ENCODE data around the gene PI4K2B. TPM values are rescaled to one million over a fixed set of nuclear protein-coding genes. Genes with fewer than 3 reads are reported as not detected.
"Not testable (repeated sequence)": the region's sequence is repeated elsewhere in the genome, so short reads cannot be mapped to it uniquely, and the experiment has no call there.

Gene PI4K2B
- total and polyA plus RNA-seq, 2 of the 13 experiments (the other 11 are each of a cell fraction or from before 2014, with no cell fraction given): 6.9 to 25.8 TPM

GRCh38 chr4:25321703-25322102 is 87.9 kb downstream of the PI4K2B start (continued):
- TF ChIP-seq HDAC6 (IDR thresholded peaks at IDR 0.05; ENCODE audit: low read depth, low read length) (no peak), HNF1B (CRISPR knock-in tag; IDR thresholded peaks at IDR 0.05) (no peak)

GRCh38 chr4:25328463-25328862 is 94.6 kb downstream of the PI4K2B start:
- H2AFZ ChIP-seq (ENCODE audit: low read length); H3K9ac ChIP-seq (ENCODE audit: insufficient read depth, low read depth, low read length); H3K79me2 ChIP-seq (ENCODE audit: insufficient read depth, low read length); H3K4me2 ChIP-seq (ENCODE audit: low read depth, low read length); H3K27me3 ChIP-seq (ENCODE audit: control insufficient read depth in 1 of 2, insufficient read depth in 2 of 2, low read length in 2 of 2); DNase-seq (ENCODE audit: low spot score); in situ Hi-C loops (cut with HindIII; ENCODE audit: extremely low pct_ligation_motif_present, low pct_unique_long_range_greater_than_20kb); intact Hi-C loops (cut with micrococcal nuclease; ENCODE audit: unreplicated experiment); H3K36me3 ChIP-seq (replicated peaks in 1 of 2; ENCODE audit: control insufficient read depth in 1 of 2, insufficient read depth in 2 of 2, low read length in 2 of 2); H3K4me3 ChIP-seq (replicated peaks in 1 of 3; ENCODE audit: insufficient read depth in 1 of 3, low read depth in 2 of 3, low read length in 3 of 3); POLR2A ChIA-PET; H3K9me3 ChIP-seq (ENCODE audit: low read length); H4K20me1 ChIP-seq (ENCODE audit: insufficient read depth, low read length); CTCF ChIA-PET (ENCODE audit: low intra/inter-chr PET ratio, low total read pairs); BruUV-seq (replicated peaks); FAIRE-seq; TF ChIP-seq NR2F6 (CRISPR knock-in tag; IDR thresholded peaks at IDR 0.05): not testable (repeated sequence)
- WGBS (ENCODE audit: low lambda C conversion rate): 75% methylated on average over 3 of the region's 3 CpGs
- H3K4me1 ChIP-seq (ENCODE audit: insufficient read depth, low read length): peaks cover 24% of the 10 kb centered on the region
- peak; percentile 75 for ATAC-seq
- H3K27ac ChIP-seq (ENCODE audit: extremely low read length, insufficient read depth, low read length): peak overlapping the region; percentile 11
- TF ChIP-seq ZNF460 (CRISPR knock-in tag; IDR thresholded peaks at IDR 0.05; ENCODE audit: borderline replicate concordance) (0 out of 2 replicates have a peak, but pooled peaks have one; percentile 46), NR2F6 (IDR thresholded peaks at IDR 0.05) (0 out of 2 replicates have a peak, but pooled peaks have one; percentile 19), ZNF292 (CRISPR knock-in tag; IDR thresholded peaks at IDR 0.05; ENCODE audit: borderline replicate concordance, low read depth) (0 out of 2 replicates have a peak, but pooled peaks have one; percentile 36), ZMYM4 (CRISPR knock-in tag; IDR thresholded peaks at IDR 0.05) (0 out of 2 replicates have a peak, but pooled peaks have one; percentile 22), NR2C2 (CRISPR knock-in tag; IDR thresholded peaks at IDR 0.05; ENCODE audit: borderline replicate concordance) (peak; percentile 66), ZNF687 (CRISPR knock-in tag; IDR thresholded peaks at IDR 0.05) (0 out of 2 replicates have a peak, but pooled peaks have one; percentile 11), NR2F1 (CRISPR knock-in tag; IDR thresholded peaks at IDR 0.05) (peak in 1 of 2 experiments; percentile 36; a peak in 1 of 4 replicates), ZNF574 (CRISPR knock-in tag; IDR thresholded peaks at IDR 0.05) (0 out of 2 replicates have a peak, but pooled peaks have one; percentile 36)

Measured in HepG2 (cell line).